Stimulated activated CD8-positive, alpha-beta memory T cell treated with anti-CD3 and anti-CD28 coated beads, Interleukin-12 subunit alpha, Interleukin-12 subunit beta, amount 100 ng/mL, for 24 hours (primary cell): ENCODE measurements around the gene MAP4K3.
"Not testable (repeated sequence)": the region's sequence is repeated elsewhere in the genome, so short reads cannot be mapped to it uniquely, and the experiment has no call there.

Experiments used
- DNase-seq: peaks from one replicate; pipeline ENCODE4 v3.0.0-alpha.2; 2020; ENCODE audit errors: extremely low read depth

Gene MAP4K3

DNA sequence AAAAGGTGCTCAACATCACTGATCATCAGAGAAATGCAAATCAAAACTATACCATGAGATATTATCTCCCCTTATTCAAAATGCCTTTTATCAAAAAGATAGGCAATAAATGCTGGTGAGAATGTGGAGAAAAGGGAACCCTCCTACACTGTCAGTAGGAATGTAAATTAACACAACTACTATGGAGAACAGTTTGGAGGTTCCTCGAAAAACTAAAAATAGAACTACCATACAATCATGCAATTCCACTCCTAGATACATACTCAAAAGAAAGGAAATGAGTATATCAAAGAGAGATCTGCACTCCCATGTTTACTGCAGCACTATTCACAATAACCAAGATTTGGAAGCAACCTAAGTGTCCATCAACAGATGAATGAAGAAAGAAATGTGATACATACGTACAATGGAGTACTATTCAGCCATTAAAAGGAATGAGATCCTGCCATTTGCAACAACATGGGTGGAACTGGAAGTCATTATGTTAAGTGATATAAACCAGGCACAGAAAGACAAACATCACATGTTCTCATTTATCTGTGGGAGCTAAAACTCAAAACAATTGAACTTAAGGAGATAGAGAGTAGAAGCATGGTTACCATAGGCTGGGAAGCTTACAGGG is 63.8 kb downstream of the MAP4K3 start:
- no peak for DNase-seq

GRCh38 chr2:39370101-39370500 is 67.0 kb downstream of the MAP4K3 start:
- no peak for DNase-seq

DNA sequence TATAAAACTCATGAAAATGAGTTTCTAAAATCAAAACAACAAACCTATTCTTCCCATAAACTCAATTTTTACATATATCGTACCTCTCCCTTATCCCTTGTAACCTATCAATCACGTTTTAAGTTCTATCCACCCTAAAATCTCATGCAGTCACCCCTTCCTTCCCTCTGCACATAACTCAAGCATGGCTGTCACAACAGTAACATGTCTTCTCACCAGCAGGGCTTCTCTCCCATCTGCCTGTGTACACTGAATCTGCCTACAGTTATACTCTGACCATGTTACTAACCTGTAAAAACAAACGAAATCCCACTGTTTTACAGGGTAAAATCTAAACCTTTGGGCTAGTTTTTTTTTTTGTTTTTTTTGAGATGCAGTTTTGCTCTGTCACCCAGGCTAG is 68.2 kb downstream of the MAP4K3 start:
- DNase-seq = no peak

DNA sequence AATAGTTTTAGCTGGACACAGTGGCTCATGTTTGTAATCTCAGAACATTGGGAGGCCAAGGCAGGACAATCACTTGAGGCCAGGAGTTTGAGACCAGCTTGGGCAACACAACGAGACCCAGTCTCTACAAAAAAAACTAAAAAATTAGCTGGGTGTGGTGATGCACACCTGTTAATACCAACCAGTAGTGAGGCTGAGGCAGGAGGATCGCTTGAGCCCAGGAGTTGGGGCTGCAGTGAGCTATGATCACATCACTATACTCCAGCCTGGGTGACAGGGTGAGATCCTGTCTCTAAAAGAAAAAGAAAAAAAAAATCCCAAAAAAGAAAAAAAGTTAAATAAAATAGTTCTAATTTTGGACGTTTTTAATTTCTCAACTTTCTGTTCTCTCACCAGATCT is 68.7 kb downstream of the MAP4K3 start:
- no peak for DNase-seq

- no peak for DNase-seq
Measured at GRCh38 chr2:39362595-39362994, 74.5 kb downstream of the MAP4K3 start.

GRCh38 chr2:39361511-39361910 is 75.6 kb downstream of the MAP4K3 start:
- no peak for DNase-seq

DNA sequence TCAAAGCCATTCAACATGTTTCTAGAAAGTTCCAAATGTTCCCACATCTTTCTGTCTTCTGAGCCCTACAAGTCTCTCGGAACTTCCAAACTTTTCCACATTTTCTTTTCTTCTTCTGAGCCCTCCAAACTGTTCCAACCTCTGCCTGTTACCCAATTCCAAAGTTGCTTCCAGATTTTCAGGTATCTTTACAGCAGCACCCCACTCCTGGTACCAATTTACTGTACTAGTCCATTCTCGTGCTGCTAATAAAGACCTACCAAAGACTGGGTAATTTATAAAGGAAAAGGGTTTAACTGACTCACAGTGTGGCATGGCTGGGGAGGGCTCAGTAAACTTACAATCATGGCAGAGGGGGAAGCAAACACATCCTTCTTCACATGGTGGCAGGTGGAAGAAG is 76.7 kb downstream of the MAP4K3 start:
- DNase-seq = not testable (repeated sequence)

DNA sequence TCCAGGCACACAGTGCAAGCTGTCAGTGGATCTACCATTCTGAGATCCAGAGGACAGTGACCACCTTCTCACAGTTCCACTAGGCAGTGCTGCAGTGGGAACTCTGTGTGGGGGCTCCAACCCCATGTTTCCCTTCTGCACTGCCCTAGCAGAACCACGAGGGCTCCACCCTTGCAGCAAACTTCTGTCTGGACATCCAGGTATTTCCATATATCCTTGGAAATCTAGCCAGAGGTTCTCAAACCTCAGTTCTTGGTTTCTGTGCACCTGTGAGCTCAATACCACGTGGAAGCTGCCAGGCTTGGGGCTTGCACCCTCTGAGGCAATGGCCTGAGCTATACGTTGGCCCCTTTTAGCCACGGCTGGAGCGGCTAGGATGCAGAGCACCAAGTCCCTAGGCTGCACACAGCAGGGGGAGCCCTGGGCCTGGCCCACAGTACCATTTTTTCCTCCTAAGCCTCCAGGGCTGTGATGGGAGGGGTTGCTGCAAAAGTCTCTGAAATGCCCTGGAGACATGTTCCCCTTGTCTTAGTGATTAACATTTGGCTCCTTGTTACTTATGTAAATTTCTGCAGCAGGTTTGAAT is 77.5 kb downstream of the MAP4K3 start:
- DNase-seq = no peak

DNA sequence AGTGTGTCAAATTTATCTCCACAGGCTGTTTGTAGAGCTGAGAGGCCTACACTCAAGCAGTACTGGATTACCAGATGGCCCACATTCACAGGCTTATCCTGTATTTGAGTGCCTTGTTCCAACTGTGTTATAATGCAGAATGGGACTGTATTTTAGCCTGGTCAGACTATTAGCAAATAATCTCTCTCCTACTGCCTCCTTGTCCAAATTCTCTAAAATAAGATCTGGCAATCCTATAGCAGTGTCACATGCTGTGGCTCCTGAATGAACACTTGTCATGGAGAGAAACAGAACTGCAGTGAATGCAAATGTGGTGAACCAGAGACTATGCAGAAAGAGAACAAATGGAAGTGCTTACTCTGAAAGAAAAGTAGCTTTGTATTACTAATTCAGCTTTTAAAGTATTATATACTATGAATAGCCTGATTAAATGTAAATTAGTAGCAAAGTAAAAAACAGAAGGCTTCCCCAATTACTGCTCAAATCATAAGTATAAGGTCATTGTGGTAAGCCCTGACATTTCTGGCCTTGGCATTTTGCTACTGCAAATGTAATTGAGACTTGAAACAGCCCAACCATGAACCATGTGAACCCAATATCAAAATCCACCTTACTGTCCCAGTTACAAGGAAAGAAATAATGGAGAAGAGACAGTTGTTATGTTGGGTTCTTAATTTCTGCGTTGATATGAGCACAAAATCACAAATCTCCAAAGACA is 80.0 kb downstream of the MAP4K3 start:
- DNase-seq = no peak

GRCh38 chr2:39350658-39351057 is 86.4 kb downstream of the MAP4K3 start:
- no peak for DNase-seq

- DNase-seq = no peak
Measured at GRCh38 chr2:39338502-39338901, 98.6 kb downstream of the MAP4K3 start.

DNA sequence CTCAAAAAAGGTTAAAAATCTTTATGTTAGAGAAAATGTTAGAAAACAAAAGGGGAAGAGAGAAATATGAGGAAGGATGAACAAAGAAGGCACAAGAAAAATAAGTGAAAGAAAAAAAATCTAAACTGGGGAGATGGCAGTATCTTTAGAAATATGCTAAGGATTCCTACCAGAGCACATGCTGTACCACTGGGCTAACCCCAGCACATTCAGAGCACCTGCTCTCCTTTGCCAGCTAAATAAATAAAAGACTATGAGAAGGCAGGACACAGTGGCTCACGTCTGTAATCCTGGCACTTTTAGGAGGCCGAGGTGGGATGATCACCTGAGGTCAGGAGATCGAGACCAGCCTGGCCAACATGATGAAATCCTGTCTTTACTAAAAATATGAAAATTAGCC is 101.2 kb downstream of the MAP4K3 start:
- no peak for DNase-seq

GRCh38 chr2:39334978-39335377 is 102.1 kb downstream of the MAP4K3 start:
- DNase-seq = no peak

DNA sequence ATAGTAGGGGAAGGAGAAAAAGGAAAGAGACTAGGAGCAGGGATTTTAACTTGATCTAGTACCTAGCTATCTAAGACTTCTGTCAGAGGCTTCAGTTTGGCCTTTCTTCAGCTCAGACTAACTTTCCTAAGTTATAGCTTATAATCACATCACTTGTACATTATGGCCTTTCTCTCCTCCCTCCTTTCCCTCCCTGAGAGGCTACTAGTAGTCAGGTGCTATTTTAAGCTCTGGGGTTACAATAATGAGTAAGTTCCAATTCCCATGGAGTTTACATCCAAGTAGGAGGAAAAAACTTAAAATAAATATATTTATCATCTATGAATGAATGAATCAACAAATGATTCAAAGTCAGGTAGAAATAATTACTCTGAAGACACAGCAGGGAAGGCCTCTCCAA is 102.6 kb downstream of the MAP4K3 start:
- no peak for DNase-seq

DNA sequence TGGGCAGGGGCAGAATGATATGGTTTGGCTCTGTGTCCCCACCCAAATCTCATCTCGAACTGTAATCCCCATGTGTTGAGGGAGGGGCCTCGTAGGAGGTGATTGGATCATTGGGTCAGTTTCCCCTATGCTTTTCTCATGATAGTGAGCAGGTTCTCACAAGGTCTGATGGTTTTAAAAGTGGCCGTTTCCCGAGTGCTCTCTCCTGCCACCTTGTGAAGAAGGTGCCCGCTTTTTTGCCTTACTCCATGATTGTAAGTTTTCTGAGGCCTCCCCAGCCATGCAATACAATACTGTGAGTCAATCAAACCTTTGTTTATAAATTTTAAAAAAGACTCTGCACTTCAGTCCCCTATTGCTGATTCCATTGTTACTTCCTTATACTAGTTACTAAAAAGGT is 110.4 kb downstream of the MAP4K3 start:
- DNase-seq = no peak

DNA sequence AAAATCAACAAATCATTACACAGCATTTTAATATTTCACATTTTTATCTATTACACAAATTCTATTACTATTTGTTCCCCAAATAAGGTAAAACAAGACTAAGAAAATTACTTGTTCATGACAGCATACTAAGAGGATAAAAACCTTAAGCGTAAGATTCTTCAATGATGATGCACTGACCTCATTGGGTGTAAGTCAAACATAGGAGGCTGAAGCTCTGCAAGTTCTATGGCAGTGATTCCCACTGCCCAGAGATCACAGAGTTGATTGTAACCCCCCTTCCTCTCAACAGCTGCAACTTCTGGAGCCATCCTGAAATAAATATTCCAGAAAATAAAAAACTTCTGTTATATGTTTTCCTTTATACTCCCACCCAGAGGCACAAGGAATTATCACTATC is 111.1 kb downstream of the MAP4K3 start:
- no peak for DNase-seq

DNA sequence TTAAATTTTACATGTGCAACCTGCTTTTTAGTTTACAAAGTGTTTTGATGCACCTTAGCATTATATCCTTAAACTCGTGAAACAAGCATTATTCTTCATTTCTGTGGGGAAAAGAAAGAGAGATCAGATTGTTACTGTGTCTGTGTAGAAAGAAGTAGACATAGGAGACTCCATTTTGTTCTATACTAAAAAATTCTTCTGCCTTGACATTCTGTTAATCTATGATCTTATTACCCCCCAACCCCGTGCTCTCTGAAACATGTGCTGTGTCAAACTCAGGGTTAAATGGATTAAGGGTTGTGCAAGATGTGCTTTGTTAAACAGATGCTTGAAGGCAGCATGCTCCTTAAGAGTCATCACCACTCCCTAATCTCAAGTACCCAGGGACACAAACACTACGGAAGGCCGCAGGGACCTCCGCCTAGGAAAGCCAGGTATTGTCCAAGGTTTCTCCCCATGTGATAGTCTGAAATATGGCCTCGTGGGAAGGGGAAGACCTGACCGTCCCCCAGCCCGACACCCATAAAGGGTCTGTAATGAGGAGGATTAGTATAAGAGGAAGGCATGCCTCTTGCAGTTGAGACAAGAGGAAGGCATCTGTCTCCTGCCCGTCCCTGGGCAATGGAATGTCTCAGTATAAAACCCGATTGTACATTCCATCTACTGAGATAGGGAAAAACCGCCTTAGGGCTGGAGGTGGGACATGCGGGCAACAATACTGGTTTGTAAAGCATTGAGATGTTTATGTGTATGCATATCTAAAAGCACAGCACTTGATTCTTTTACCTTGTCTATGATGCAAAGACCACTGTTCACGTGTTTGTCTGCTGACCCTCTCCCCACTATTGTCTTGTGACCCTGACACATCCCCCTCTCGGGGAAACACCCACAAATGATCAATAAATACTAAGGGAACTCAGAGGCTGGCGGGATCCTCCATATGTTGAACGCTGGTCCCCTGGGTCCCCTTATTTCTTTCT is 115.7 kb downstream of the MAP4K3 start:
- not testable (repeated sequence) for DNase-seq

- no peak for DNase-seq
Measured at GRCh38 chr2:39320162-39320561, 116.9 kb downstream of the MAP4K3 start.

GRCh38 chr2:39313575-39313974 is 123.5 kb downstream of the MAP4K3 start:
- no peak for DNase-seq

DNA sequence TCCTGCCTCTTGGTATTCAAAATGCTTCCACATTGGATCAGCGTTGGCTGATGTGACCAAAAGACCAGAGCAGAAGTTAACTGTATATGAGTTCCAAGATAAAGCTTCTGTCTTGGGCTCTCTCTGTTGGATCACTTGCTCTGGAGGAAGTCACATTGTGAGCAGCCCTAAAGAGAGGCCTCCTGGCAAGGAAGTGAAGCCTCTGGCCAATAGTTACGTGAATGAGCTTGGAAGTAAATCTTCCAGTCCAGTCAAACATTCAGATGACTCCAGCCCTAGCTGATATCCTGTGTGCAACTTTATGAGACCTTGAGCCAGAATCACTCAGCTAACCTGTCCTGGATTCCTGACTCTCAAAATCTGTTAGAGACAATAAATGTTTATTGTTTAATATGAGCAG is 125.6 kb downstream of the MAP4K3 start:
- DNase-seq = no peak

- DNase-seq = no peak
Measured at GRCh38 chr2:39308778-39309177, 128.3 kb downstream of the MAP4K3 start.

GRCh38 chr2:39306626-39307025 is 130.5 kb downstream of the MAP4K3 start:
- DNase-seq = no peak
